CD4-positive, alpha-beta T cell treated with Interferon gamma for 1 hour (primary cell): ENCODE measurements around the gene CD36.

Experiments used
- DNase-seq: peaks from one replicate; pipeline ENCODE4 v3.0.0-alpha.2; 2020

The CD36 gene

GRCh38 chr7:80629023-80629422, 9.4 kb upstream of the CD36 start:
- no peak for DNase-seq

- DNase-seq, result no peak
These were observed 7.6 kb upstream of the CD36 start for GRCh38 chr7:80630608-80631405.

GRCh38 chr7:80631421-80631820, 7.0 kb upstream of the CD36 start:
- no peak for DNase-seq

- no peak for DNase-seq
These were observed 6.3 kb upstream of the CD36 start for GRCh38 chr7:80632139-80632538.

GRCh38 chr7:80632819-80633218, 5.6 kb upstream of the CD36 start:
- no peak for DNase-seq

- DNase-seq, result no peak
These were observed 3.9 kb upstream of the CD36 start for GRCh38 chr7:80634505-80634904.

GRCh38 chr7:80635533-80635932, 2.9 kb upstream of the CD36 start:
- DNase-seq, result no peak

- DNase-seq, result no peak
These were observed 2.4 kb upstream of the CD36 start for GRCh38 chr7:80635998-80636397.

- no peak for DNase-seq
These were observed 1.7 kb upstream of the CD36 start for GRCh38 chr7:80636709-80637108.

- no peak for DNase-seq
These were observed 988 bp upstream of the CD36 start for GRCh38 chr7:80637454-80637853.

GRCh38 chr7:80639011-80639410, 569 bp downstream of the CD36 start:
- DNase-seq, result no peak

GRCh38 chr7:80640846-80641245, 2.4 kb downstream of the CD36 start:
- DNase-seq, result no peak

GRCh38 chr7:80641548-80641947, 3.1 kb downstream of the CD36 start:
- DNase-seq, result no peak

GRCh38 chr7:80642871-80643270, 4.4 kb downstream of the CD36 start:
- DNase-seq, result no peak

- no peak for DNase-seq
These were observed 5.0 kb downstream of the CD36 start for GRCh38 chr7:80643336-80643915.

- no peak for DNase-seq
These were observed 5.6 kb downstream of the CD36 start for GRCh38 chr7:80644054-80644453.

- DNase-seq, result no peak
These were observed 7.8 kb downstream of the CD36 start for GRCh38 chr7:80646083-80646865.

GRCh38 chr7:80647436-80647835, 9.0 kb downstream of the CD36 start:
- no peak for DNase-seq

- DNase-seq, result no peak
These were observed 9.7 kb downstream of the CD36 start for GRCh38 chr7:80648031-80648600.

- DNase-seq, result no peak
These were observed 10.6 kb downstream of the CD36 start for GRCh38 chr7:80649011-80649410.

- DNase-seq, result no peak
These were observed 11.6 kb downstream of the CD36 start for GRCh38 chr7:80650030-80650429.

- DNase-seq, result no peak
These were observed 13.0 kb downstream of the CD36 start for GRCh38 chr7:80651471-80651870.

- DNase-seq, result no peak
These were observed 14.8 kb downstream of the CD36 start for GRCh38 chr7:80653244-80653643.

- no peak for DNase-seq
These were observed 16.5 kb downstream of the CD36 start for GRCh38 chr7:80654887-80655340.
